Fibroblast of lung (primary cell): ENCODE data around the gene NTRK2.

Experiments used
- CTCF ChIP-seq, 2 donors: IDR thresholded peaks in 1 of 2; conservative IDR thresholded peaks in 1 of 2; 1 replicate in 1 of 2; 2 replicates in 1 of 2; pipeline ENCODE4 v1.5.1; 2011 to 2012; ENCODE audit warnings: low read length in 2 of 2, control low read depth in 1 of 2, inconsistent platforms in 1 of 2, low read depth in 1 of 2, mild to moderate bottlenecking in 1 of 2
- EZH2 ChIP-seq: IDR thresholded peaks from 2 replicates; pipeline ENCODE4 v1.5.1; 2012; ENCODE audit warnings: low read length, control low read depth, mild to moderate bottlenecking; ENCODE audit errors: missing control alignments

GRCh38 chr9:84699984-84700383, 30.5 kb downstream of the NTRK2 start:
- no peak for TF ChIP-seq CTCF (conservative IDR thresholded peaks at IDR 0.05 in 1 of 2, IDR thresholded peaks at IDR 0.05 in 1 of 2; ENCODE audit: low read depth in 1 of 2, low read length in 2 of 2)
- TF ChIP-seq EZH2 = no peak
